ENCODE results near the gene SLC2A2. TPM values are rescaled to one million over a fixed set of nuclear protein-coding genes. Genes with fewer than 3 reads are reported as not detected.

Gene SLC2A2
- total and polyA plus RNA-seq, 11 donors: 0.11 TPM; not detected in 10

DNA sequence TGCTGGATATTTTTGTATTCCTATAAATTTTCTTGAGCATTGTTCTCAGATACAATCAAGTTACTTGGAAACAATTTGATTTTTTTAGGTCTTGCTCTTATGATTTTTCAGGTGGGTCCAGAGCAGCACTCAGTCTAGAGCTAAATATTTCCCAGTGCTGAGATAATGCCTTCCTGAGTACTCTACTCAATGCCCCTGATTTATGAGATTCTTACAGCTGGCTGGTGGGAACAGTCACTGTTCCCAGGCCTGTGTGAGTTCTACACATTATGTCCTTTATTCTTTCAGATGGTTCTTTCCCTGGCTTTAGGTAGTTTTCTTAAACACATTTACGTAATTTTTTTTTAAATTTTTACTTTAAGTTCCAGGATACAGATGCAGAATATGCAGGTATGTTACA, 67.1 kb downstream of the SLC2A2 start:
- intact Hi-C loops (cut with DNase I): loop anchor here in 1 of 10 donors (5.0 kb wide), 1 partner anchor 608 kb away; no protein-coding TSS in a partner anchor
- 76 to 95% (median 85%) methylated on average over 1 of the region's 1 CpG for WGBS, 4 donors
- no peak overlapping the region for H3K27ac ChIP-seq

DNA sequence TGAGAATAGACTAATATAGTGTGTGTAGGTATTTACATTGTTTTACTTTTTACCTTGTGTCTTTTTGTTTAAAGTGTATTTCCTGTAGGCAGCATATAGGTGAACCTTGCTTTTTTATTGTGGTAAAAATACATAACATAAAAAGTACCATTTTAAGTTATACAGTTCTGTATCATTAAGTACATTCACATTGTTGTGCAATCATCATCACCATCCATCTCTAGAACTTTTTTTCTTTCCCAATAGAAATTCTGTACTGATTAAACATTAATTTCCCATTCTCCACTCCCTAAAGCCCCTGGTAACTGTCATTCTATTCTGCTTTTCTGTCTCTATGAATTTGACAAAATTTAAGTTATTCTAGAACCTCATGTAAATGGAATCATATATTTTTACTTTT, 69.9 kb downstream of the SLC2A2 start:
- DNase-seq (no peak), ATAC-seq (no peak)
- H3K4me3 ChIP-seq: no peak overlapping the region
- H3K4me1 ChIP-seq: peaks cover 0 to under 1% (median 0%) of the 10 kb centered on the region in 12 donors
- TF ChIP-seq POLR2A (IDR thresholded peaks at IDR 0.05) (no peak), CTCF (IDR thresholded peaks at IDR 0.05) (no peak)
- no peaks in the 10 kb centered on the region for H3K36me3 ChIP-seq
- H3K9me3 ChIP-seq: no peaks in the 10 kb centered on the region
- no peaks in the 10 kb centered on the region for H3K27me3 ChIP-seq
- H3K27ac ChIP-seq: no peak overlapping the region
- intact Hi-C loops (cut with DNase I): loop anchor here in 1 of 10 donors (5.0 kb wide), 1 partner anchor 611 kb away; no protein-coding TSS in a partner anchor

More for the DNA sequence above, 67.1 kb downstream of the SLC2A2 start:
- Histone ChIP-seq H3K4me3 (no peak overlapping the region), H3K4me1 (peaks cover 0 to 6% (median 0%) of the 10 kb centered on the region in 12 donors), H3K9me3 (no peaks in the 10 kb centered on the region), H3K27me3 (no peaks in the 10 kb centered on the region), H3K36me3 (no peaks in the 10 kb centered on the region)
- TF ChIP-seq POLR2A (IDR thresholded peaks at IDR 0.05) (no peak), CTCF (IDR thresholded peaks at IDR 0.05) (no peak)
- ATAC-seq (no peak), DNase-seq (no peak)

- no peaks in the 10 kb centered on the region for H3K4me1 ChIP-seq
- peak overlapping the region in 1 of 12 donors; percentile 20 for H3K4me3 ChIP-seq
- no peaks in the 10 kb centered on the region for H3K9me3 ChIP-seq
- DNase-seq (no peak), ATAC-seq (no peak)
- TF ChIP-seq CTCF (IDR thresholded peaks at IDR 0.05) (no peak), POLR2A (IDR thresholded peaks at IDR 0.05) (no peak)
- H3K36me3 ChIP-seq: no peaks in the 10 kb centered on the region
- H3K27me3 ChIP-seq: no peaks in the 10 kb centered on the region
- intact Hi-C loops (cut with DNase I): no loop called here
- no peak overlapping the region for H3K27ac ChIP-seq
- WGBS, 4 donors: 58 to 65% (median 60%) methylated on average over 12 of the region's 12 CpGs
Observed at GRCh38 chr3:170953736-170954135, 72.8 kb downstream of the SLC2A2 start.

DNA sequence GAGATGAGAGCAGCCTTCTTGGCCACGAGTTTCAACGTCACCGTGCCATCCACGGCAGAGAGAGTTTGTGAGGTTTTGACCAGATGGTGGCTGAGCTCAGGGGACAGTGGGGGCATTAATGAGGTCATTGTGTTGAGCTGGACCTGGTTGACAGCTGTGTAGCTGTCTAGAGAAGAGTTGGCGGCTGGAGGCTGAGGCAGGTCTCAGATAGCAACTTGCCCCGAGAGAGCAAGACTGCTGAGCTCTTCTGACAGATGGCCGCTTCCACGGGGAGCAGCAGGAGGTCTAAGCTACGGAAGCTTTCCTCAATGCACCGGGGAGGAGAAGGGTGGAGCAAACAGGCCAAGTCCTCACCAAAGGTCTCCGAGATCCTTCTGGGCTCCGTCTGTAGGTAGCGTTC, 73.3 kb downstream of the SLC2A2 start:
- Histone ChIP-seq H3K27me3 (no peaks in the 10 kb centered on the region), H3K9me3 (no peaks in the 10 kb centered on the region), H3K4me1 (no peaks in the 10 kb centered on the region), H3K36me3 (no peaks in the 10 kb centered on the region), H3K27ac (no peak overlapping the region), H3K4me3 (no peak overlapping the region)
- no peak for ATAC-seq
- intact Hi-C loops (cut with DNase I): no loop called here
- WGBS, 4 donors: 67 to 75% (median 73%) methylated on average over 13 of the region's 13 CpGs
- TF ChIP-seq CTCF (IDR thresholded peaks at IDR 0.05) (no peak), POLR2A (IDR thresholded peaks at IDR 0.05) (no peak)
- DNase-seq: no peak

Data from heart left ventricle (tissue), 16 donors.